Panc1 (cell line): ENCODE data around the gene ANTXR1.

Experiments
- POLR2AphosphoS5 ChIP-seq: IDR thresholded peaks from 2 replicates; pipeline ENCODE4 v1.6.1; 2012; ENCODE audit warnings: mild to moderate bottlenecking, low read depth, low read length, moderate library complexity
- TCF7L2 ChIP-seq: IDR thresholded peaks from 2 replicates; pipeline ENCODE4 v1.6.1; 2011; ENCODE audit warnings: mild to moderate bottlenecking, low read depth, low read length, inconsistent platforms
- TF ChIP-seq, protein P1 (sequence below): fragments of 450-650 bp; IDR thresholded peaks from 2 replicates; pipeline ENCODE4 v1.5.1; 2017; ENCODE audit warnings: mild to moderate bottlenecking

DNA sequence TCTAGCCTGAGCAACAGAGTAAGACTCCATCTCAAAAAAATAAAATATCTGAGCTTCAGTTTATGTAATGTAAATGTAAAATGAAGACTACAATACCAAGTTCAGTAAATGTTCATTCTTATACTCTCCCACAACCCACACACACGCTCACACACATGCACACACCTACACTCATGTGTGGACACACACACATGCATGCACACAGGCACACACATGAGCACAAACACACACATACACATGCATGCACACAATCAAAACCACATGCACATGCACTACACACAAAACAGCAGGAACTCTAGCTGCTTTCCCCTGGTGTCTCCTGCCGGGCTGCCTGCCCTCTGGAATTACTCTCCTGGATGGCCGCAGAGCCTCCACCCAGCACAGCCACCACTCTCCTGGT, 283.4 kb downstream of the ANTXR1 start:
- TF ChIP-seq, protein P1, sequence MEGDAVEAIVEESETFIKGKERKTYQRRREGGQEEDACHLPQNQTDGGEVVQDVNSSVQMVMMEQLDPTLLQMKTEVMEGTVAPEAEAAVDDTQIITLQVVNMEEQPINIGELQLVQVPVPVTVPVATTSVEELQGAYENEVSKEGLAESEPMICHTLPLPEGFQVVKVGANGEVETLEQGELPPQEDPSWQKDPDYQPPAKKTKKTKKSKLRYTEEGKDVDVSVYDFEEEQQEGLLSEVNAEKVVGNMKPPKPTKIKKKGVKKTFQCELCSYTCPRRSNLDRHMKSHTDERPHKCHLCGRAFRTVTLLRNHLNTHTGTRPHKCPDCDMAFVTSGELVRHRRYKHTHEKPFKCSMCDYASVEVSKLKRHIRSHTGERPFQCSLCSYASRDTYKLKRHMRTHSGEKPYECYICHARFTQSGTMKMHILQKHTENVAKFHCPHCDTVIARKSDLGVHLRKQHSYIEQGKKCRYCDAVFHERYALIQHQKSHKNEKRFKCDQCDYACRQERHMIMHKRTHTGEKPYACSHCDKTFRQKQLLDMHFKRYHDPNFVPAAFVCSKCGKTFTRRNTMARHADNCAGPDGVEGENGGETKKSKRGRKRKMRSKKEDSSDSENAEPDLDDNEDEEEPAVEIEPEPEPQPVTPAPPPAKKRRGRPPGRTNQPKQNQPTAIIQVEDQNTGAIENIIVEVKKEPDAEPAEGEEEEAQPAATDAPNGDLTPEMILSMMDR: no peak
- TF ChIP-seq TCF7L2: no peak
- no peak for TF ChIP-seq POLR2AphosphoS5
